Erythroblast (primary cell): Measurements from ENCODE around the gene CNN1.

Experiments
- DNase-seq, 2 experiments: peaks; one replicate each; lab custom pipeline; 2025; lab: John Stamatoyannopoulos, UW
- GATA1 ChIP-seq: IDR thresholded peaks from 2 replicates; pipeline ENCODE4 v1.6.1; 2011; ENCODE audit warnings: low read depth, mild to moderate bottlenecking, control low read depth, low read length, moderate library complexity
- POLR2A ChIP-seq: IDR thresholded peaks from 2 replicates; pipeline ENCODE4 v1.6.1; 2011; ENCODE audit warnings: mild to moderate bottlenecking, low read length

The CNN1 gene

GRCh38 chr19:11538232-11539036, at the start of gene CNN1:
CNN1 (plus strand) TSS chr19:11538851; CDS start chr19:11538928, 77 bp downstream.
- TF ChIP-seq GATA1 (no peak), POLR2A (no peak)
- peak in 1 of 2 experiments; percentile 65 for DNase-seq

DNA sequence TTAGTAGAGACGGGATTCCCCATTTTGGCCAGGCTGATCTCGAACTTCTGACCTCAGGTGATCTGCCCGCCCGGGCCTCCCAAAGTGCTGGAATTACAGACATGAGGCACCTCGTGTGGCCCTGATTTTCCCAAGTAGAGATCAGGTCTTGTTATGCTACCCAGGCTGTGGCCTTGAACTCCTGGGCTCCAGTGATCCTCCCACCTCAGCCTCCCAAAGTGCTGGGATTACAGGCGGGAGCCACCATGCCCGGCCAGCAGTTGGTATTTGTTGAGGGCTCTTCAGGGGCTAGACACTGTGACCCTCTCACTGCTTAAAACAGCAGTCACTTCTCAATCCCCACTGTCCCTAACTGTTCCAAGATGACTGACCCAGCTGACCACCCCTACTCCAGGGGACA, 49.3 kb upstream of the CNN1 start:
- no peak for TF ChIP-seq GATA1
- no peak for TF ChIP-seq POLR2A

GRCh38 chr19:11494634-11495285, 43.9 kb upstream of the CNN1 start:
- DNase-seq: no peak
- TF ChIP-seq GATA1: no peak
- no peak for TF ChIP-seq POLR2A

More for the DNA sequence above, 49.3 kb upstream of the CNN1 start:
- DNase-seq: no peak

DNA sequence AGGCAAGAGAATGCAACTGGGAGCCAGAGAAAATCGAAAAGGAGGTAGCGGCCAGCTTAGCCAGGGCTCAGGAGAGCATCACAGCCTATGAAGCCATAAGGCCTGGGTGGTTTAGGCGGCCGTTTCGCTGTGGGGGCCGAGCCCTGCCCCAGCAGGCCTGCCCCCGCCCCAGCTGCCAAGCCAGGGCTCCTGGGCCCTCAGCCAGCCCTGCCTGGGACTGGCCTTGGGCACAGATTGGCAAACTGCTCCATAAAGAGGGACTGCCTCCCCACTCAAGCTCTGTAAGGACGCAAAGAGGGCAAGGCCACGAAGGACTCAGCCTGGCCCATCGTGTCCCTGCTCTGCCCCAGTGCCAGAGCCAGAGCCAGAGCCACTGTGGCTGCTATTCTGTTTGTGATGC, 43.2 kb upstream of the CNN1 start:
- no peak for DNase-seq
- TF ChIP-seq POLR2A (no peak), GATA1 (no peak)

- no peak for DNase-seq
- TF ChIP-seq GATA1 (no peak), POLR2A (no peak)
Observed at GRCh38 chr19:11495885-11496284, 42.8 kb upstream of the CNN1 start.

DNA sequence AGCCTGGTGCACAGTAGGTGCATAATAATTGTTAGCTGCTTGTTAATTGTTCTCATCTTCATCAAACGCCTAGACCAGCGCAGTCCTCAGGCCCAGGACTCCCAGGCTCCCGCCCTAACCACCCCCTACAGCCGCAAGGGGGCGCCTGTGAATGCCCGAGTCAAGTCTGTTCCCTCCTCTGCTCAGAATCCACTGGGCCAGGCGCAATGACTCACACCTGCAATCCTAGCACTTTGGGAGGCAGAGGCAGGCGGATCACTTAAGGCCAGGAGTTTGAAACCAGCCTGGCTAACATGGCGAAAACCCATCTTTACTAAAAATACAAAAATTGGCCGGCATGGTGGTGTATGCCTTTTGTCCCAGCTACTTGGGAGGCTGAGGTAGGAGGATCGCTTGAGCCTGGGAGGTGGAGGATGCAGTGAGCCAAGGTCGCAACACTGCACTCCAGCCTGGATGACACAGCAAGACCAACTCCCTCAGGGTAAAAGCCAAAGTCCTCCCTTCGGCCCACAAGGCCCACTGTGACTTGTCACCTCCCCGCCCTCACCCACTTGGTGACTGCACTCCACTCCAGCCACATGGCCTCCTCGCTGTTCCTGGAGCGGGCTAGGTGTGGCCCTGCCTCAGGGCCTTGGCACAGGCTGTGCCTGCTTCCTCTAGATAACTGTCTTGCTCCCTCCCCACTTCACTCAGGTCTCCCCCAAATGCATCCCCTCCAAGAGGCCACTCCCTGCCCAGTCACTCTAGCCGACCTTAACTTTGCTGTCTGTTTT, 42.1 kb upstream of the CNN1 start:
- TF ChIP-seq POLR2A (peak; percentile 28), GATA1 (no peak)

GRCh38 chr19:11499220-11499726, 39.4 kb upstream of the CNN1 start:
- no peak for DNase-seq
- TF ChIP-seq POLR2A (no peak), GATA1 (no peak)

More for the DNA sequence above, 42.1 kb upstream of the CNN1 start:
- DNase-seq: peak; percentile 83 to 90

DNA sequence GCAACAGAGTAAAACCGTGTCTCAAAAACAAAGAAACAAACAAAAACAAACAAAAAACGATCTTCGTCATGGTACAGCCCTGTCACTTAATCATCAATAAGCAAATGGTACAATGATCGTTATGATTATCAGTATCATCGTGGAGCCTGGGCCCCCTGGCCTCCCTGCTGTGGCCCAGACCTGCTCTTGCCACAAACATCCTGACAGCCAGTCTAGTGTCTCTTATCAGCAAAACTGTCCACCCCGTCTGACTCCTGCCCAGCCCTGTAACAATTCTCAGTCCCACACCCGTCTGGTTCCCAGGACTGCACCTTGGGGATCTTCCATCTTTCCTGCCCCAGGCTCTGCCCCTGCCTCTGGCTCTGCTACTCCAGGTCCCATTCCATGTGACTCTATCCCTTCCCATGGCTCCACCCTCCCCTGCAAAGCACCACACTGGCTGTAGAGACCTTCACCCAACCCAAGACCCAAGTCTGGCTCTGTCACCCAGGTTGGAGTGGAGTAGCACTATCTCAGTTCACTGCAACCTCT, 38.7 kb upstream of the CNN1 start:
- peak; percentile 53 to 79 for DNase-seq
- no peak for TF ChIP-seq GATA1
- no peak for TF ChIP-seq POLR2A

DNA sequence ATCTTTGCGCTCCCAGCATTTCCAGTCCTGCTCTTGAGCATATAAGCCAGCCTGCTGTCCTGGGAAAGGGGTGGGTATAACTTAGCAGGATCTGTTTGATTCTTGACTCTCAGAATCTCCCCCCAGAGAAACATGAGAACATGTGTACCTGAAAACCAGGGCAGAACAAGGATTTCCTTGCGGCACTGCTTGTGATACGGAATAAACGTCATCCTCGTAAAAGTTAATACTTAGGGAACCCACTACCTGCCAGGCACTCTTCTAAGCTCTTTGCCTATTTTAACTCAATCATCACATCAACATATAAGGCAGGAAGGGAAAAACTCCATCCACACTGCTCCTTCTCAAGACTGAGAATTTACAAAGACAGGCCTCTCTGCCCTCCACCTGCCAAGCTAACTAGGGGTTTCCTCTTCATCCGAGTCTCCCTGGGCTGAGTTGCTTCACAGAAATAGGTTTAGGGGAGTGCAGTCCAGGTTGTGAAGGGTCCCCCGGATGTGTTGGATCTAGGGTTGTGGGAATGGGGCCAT, 34.1 kb upstream of the CNN1 start:
- no peak for DNase-seq
- TF ChIP-seq POLR2A: no peak

- no peak for TF ChIP-seq POLR2A
- no peak for TF ChIP-seq GATA1
- peak; percentile 96 to 97 for DNase-seq
Observed at GRCh38 chr19:11505032-11505503, 33.6 kb upstream of the CNN1 start.

- peak; percentile 96 to 97 for DNase-seq
- TF ChIP-seq POLR2A (peak; percentile 64), GATA1 (no peak)
Observed at GRCh38 chr19:11505504-11506100, 33.0 kb upstream of the CNN1 start, which contains the start of gene ZNF653. ZNF653 (minus strand) TSS chr19:11505839; CDS start chr19:11505786, 53 bp downstream.

GRCh38 chr19:11506101-11506555, 32.5 kb upstream of the CNN1 start:
- DNase-seq: no peak
- TF ChIP-seq POLR2A (no peak), GATA1 (no peak)
